WTC11 (cell line): ENCODE results near the gene ZNF160. TPM values are rescaled to one million over a fixed set of nuclear protein-coding genes. Genes with fewer than 3 reads are reported as not detected.

Source experiments
- ATAC-seq: fragments of 200-7000 bp; cut with Tn5 transposase; 2 replicates; pipeline ENCODE4 v1.10.0; 2021; ENCODE audit warnings: mild to moderate bottlenecking, moderate library complexity
- CTCF ChIA-PET: fragments of 300-600 bp; sonication (Branson Sonifier 250); formaldehyde crosslinking; loops from one replicate; lab custom pipeline; 2021; ENCODE audit warnings: antibody characterized with exemption; lab: Charles Lee
- POLR2A ChIA-PET: fragments of 350-600 bp; sonication (Branson Sonifier 250); formaldehyde crosslinking; loops from one replicate; lab custom pipeline; 2021; ENCODE audit warnings: antibody characterized with exemption; lab: Charles Lee
- DNase-seq: peaks from one replicate; pipeline ENCODE4 v3.0.0; 2021; ENCODE audit warnings: low spot score
- H3K27ac Mint-ChIP-seq: 2 replicates; pipeline ENCODE4 v1.8.0; 2021; ENCODE audit warnings: mixed read lengths
- H3K27me3 Mint-ChIP-seq: 2 replicates; pipeline ENCODE4 v1.8.0; 2021; ENCODE audit warnings: low read depth, mild to moderate bottlenecking, moderate library complexity, mixed read lengths
- H3K36me3 Mint-ChIP-seq: 2 replicates; pipeline ENCODE4 v1.8.0; 2021; ENCODE audit warnings: mixed read lengths
- H3K4me1 Mint-ChIP-seq: 2 replicates; pipeline ENCODE4 v1.8.0; 2022; ENCODE audit warnings: mixed read lengths
- H3K4me3 Mint-ChIP-seq: 2 replicates; pipeline ENCODE4 v1.8.0; 2021; ENCODE audit warnings: mild to moderate bottlenecking, moderate library complexity, mixed read lengths
- H3K9me3 Mint-ChIP-seq: 2 replicates; pipeline ENCODE4 v1.8.0; 2021; ENCODE audit warnings: mixed read lengths
- ATF3 ChIP-seq: sonication (generic); formaldehyde crosslinking; conservative IDR thresholded peaks from 2 replicates; pipeline ENCODE4 v1.8.1; 2022; ENCODE audit warnings: mild to moderate bottlenecking, missing genetic modification reagents
- CREB1 ChIP-seq: sonication (generic); formaldehyde crosslinking; IDR thresholded peaks from 2 replicates; pipeline ENCODE4 v1.8.0; 2023; ENCODE audit warnings: mild to moderate bottlenecking, missing genetic modification reagents
- CTCF ChIP-seq: fragments of 200-600 bp; IDR thresholded peaks from 2 replicates; pipeline ENCODE4 v1.8.0; 2022; ENCODE audit warnings: antibody characterized with exemption
- E2F1 ChIP-seq: sonication (generic); formaldehyde crosslinking; IDR thresholded peaks from 2 replicates; pipeline ENCODE4 v1.8.0; 2022; ENCODE audit warnings: mild to moderate bottlenecking, missing genetic modification reagents
- E2F4 ChIP-seq: sonication (generic); formaldehyde crosslinking; IDR thresholded peaks from 2 replicates; pipeline ENCODE4 v1.8.1; 2022; ENCODE audit warnings: low read depth, mild to moderate bottlenecking, moderate library complexity, missing genetic modification reagents, borderline replicate concordance
- FOXJ3 ChIP-seq: sonication (generic); formaldehyde crosslinking; IDR thresholded peaks from 2 replicates; pipeline ENCODE4 v1.9.0; 2021; ENCODE audit warnings: missing genetic modification reagents, mild to moderate bottlenecking, borderline replicate concordance
- FOXP4 ChIP-seq: sonication (generic); formaldehyde crosslinking; IDR thresholded peaks from 2 replicates; pipeline ENCODE4 v1.8.0; 2022; ENCODE audit warnings: mild to moderate bottlenecking, missing genetic modification reagents
- GRHL2 ChIP-seq: fragments of 250-450 bp; sonication (Bioruptor Pico); IDR thresholded peaks from 2 replicates; pipeline ENCODE4 v1.8.0; 2022; ENCODE audit warnings: mild to moderate bottlenecking, moderate library complexity; ENCODE audit not compliant: insufficient replicate concordance, severe bottlenecking
- JAZF1 ChIP-seq: fragments of 250-450 bp; sonication (Bioruptor Pico); IDR thresholded peaks from 2 replicates; pipeline ENCODE4 v1.9.0; 2021; ENCODE audit warnings: moderate library complexity, mild to moderate bottlenecking, inconsistent platforms
- NR1H2 ChIP-seq: sonication (generic); formaldehyde crosslinking; IDR thresholded peaks from 2 replicates; pipeline ENCODE4 v1.9.0; 2021; ENCODE audit warnings: mild to moderate bottlenecking, moderate library complexity, missing genetic modification reagents
- NR2C2 ChIP-seq: sonication (generic); formaldehyde crosslinking; IDR thresholded peaks from 2 replicates; pipeline ENCODE4 v1.8.0; 2022; ENCODE audit warnings: mild to moderate bottlenecking, missing genetic modification reagents
- OVOL2 ChIP-seq: fragments of 250-450 bp; sonication (Bioruptor Pico); IDR thresholded peaks from 2 replicates; pipeline ENCODE4 v1.9.0; 2021; ENCODE audit warnings: mild to moderate bottlenecking, borderline replicate concordance
- PRRX2 ChIP-seq: fragments of 250-450 bp; sonication (Bioruptor Pico); IDR thresholded peaks from 2 replicates; pipeline ENCODE4 v1.8.0; 2021; ENCODE audit warnings: mild to moderate bottlenecking
- STAT6 ChIP-seq: sonication (generic); formaldehyde crosslinking; conservative IDR thresholded peaks from 2 replicates; pipeline ENCODE4 v1.8.1; 2023; ENCODE audit warnings: mild to moderate bottlenecking, low read depth, missing genetic modification reagents, moderate library complexity
- TEAD1 ChIP-seq: sonication (generic); formaldehyde crosslinking; IDR thresholded peaks from 2 replicates; pipeline ENCODE4 v1.8.0; 2022; ENCODE audit warnings: mild to moderate bottlenecking, missing genetic modification reagents
- USF1 ChIP-seq: sonication (generic); formaldehyde crosslinking; IDR thresholded peaks from 2 replicates; pipeline ENCODE4 v1.8.0; 2022; ENCODE audit warnings: mild to moderate bottlenecking, missing genetic modification reagents
- ZMAT4 ChIP-seq: fragments of 250-450 bp; sonication (Bioruptor Pico); IDR thresholded peaks from 2 replicates; pipeline ENCODE4 v1.9.0; 2021; ENCODE audit warnings: mild to moderate bottlenecking
- ZNF219 ChIP-seq: sonication (generic); formaldehyde crosslinking; IDR thresholded peaks from 2 replicates; pipeline ENCODE4 v1.8.0; 2023; ENCODE audit warnings: missing genetic modification reagents, mild to moderate bottlenecking, borderline replicate concordance
- ZNF423 ChIP-seq: fragments of 250-450 bp; sonication (Bioruptor Pico); IDR thresholded peaks from 2 replicates; pipeline ENCODE4 v2.1.2; 2022; ENCODE audit warnings: mild to moderate bottlenecking, moderate library complexity
- ZNF532 ChIP-seq: fragments of 250-450 bp; sonication (Bioruptor Pico); IDR thresholded peaks from 2 replicates; pipeline ENCODE4 v1.9.0; 2021; ENCODE audit warnings: mild to moderate bottlenecking, borderline replicate concordance
- total RNA-seq: library from RNA; stranded (reverse); gene quantifications from 3 replicates; pipeline ENCODE4 v1.2.3, GENCODE V29; 2021

ZNF160 gene
- total RNA-seq, 1 experiment from 2014 or later = 54.5 TPM

GRCh38 chr19:53112286-53112685 lies 9.1 kb upstream of the ZNF160 start:
- DNase-seq (no peak), ATAC-seq (no peak)
- H3K4me3 Mint-ChIP-seq = no peak overlapping the region
- H3K27ac Mint-ChIP-seq = no peak overlapping the region
- CTCF ChIA-PET = no interaction called here
- no peaks in the 10 kb centered on the region for H3K4me1 Mint-ChIP-seq
- POLR2A ChIA-PET = no interaction called here
- TF ChIP-seq CTCF (no peak), OVOL2 (no peak), E2F4 (no peak), ZNF532 (CRISPR knock-in tag) (no peak), STAT6 (no peak), USF1 (CRISPR knock-in tag) (no peak), ZNF423 (CRISPR knock-in tag) (no peak), FOXJ3 (no peak), ATF3 (CRISPR knock-in tag) (no peak), TEAD1 (no peak), JAZF1 (no peak), ZNF219 (CRISPR knock-in tag) (no peak), GRHL2 (CRISPR knock-in tag) (no peak), NR1H2 (no peak), CREB1 (no peak), PRRX2 (CRISPR knock-in tag) (no peak)
- H3K9me3 Mint-ChIP-seq = peaks cover 9% of the 10 kb centered on the region
- H3K27me3 Mint-ChIP-seq = no peaks in the 10 kb centered on the region
- H3K36me3 Mint-ChIP-seq = peaks cover 61% of the 10 kb centered on the region

- CTCF ChIA-PET = no interaction called here
- POLR2A ChIA-PET = no interaction called here
- no peaks in the 10 kb centered on the region for H3K9me3 Mint-ChIP-seq
- peaks cover 4% of the 10 kb centered on the region; the same call in 1 of the 2 replicates for H3K27me3 Mint-ChIP-seq
- ATAC-seq = no peak
- H3K4me1 Mint-ChIP-seq = no peaks in the 10 kb centered on the region
- H3K4me3 Mint-ChIP-seq = no peak overlapping the region
- no peak overlapping the region for H3K27ac Mint-ChIP-seq
- DNase-seq = no peak
- peaks cover 34% of the 10 kb centered on the region for H3K36me3 Mint-ChIP-seq
- TF ChIP-seq FOXP4 (CRISPR knock-in tag) (no peak), ZMAT4 (CRISPR knock-in tag) (no peak), NR2C2 (CRISPR knock-in tag) (no peak), E2F1 (CRISPR knock-in tag) (no peak)
Measured at GRCh38 chr19:53109527-53109926, 6.3 kb upstream of the ZNF160 start.
